Measurements from ENCODE around the gene GLOD4. TPM values are rescaled to one million over a fixed set of nuclear protein-coding genes. Genes with fewer than 3 reads are reported as not detected.
A peak's percentile ranks its signal among the peaks of the same experiment; 100 is the strongest.

The GLOD4 gene
- total RNA-seq, 4 donors from 2014 or later: 28.6 to 53.7 (median 37.0) TPM

DNA sequence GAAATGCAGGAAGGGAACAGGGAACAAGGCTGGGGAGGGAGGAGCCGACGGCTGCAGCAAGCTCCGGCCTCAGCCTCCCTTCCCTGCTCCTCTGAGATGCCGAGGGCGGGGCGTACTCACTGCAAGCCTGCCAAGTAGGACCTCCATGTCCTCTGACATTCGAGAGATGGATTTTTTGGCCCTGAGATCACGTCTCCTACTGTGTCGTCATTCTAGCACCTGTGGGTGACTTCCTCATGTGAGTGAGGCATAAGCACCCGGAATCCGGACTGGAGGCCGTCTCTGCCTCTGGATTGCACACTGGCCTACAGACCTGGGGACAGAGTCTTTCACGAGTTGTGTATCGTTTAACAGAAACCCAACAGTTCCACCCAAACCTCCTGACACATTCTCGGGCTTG lies 14.5 kb upstream of the GLOD4 start:
- TF ChIP-seq EP300 (IDR thresholded peaks at IDR 0.05) (no peak), POLR2A (IDR thresholded peaks at IDR 0.05) (no peak)
- TF ChIP-seq, protein P1, sequence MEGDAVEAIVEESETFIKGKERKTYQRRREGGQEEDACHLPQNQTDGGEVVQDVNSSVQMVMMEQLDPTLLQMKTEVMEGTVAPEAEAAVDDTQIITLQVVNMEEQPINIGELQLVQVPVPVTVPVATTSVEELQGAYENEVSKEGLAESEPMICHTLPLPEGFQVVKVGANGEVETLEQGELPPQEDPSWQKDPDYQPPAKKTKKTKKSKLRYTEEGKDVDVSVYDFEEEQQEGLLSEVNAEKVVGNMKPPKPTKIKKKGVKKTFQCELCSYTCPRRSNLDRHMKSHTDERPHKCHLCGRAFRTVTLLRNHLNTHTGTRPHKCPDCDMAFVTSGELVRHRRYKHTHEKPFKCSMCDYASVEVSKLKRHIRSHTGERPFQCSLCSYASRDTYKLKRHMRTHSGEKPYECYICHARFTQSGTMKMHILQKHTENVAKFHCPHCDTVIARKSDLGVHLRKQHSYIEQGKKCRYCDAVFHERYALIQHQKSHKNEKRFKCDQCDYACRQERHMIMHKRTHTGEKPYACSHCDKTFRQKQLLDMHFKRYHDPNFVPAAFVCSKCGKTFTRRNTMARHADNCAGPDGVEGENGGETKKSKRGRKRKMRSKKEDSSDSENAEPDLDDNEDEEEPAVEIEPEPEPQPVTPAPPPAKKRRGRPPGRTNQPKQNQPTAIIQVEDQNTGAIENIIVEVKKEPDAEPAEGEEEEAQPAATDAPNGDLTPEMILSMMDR (IDR thresholded peaks at IDR 0.05): no peak
- H3K4me1 ChIP-seq: peaks cover 0 to 18% (median 2%) of the 10 kb centered on the region in 4 donors
- H3K27ac ChIP-seq: peak overlapping the region in 1 of 4 donors; percentile 34
- H3K36me3 ChIP-seq: peaks cover 0 to 33% (median 0%) of the 10 kb centered on the region in 3 donors
- H3K9me3 ChIP-seq: no peaks in the 10 kb centered on the region
- WGBS, 2 donors: 82 to 90% methylated on average over 15 of the region's 15 CpGs
- no peak overlapping the region for H3K4me3 ChIP-seq
- no peak for DNase-seq (ENCODE audit: low spot score in 2 of 2)
- H3K27me3 ChIP-seq: no peaks in the 10 kb centered on the region

DNA sequence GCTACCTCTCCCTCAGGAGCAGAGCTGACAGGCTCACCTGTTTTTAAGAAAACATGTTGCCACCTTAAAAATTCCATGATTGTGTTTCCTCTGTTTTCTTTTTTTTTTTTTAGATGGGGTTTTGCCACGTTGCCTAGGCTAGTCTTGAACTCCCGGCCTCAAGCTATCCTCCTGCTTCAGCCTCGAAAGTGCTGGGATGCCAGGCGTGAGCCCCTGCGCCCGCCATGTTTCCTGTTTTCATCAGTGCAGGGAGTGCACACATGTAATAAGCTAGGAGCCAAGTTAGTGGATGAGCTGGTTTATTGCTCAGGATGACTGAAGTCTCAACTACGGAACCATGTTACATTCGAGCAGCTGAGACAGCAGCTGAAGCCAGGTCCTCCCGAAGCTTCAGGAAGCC lies 13.6 kb upstream of the GLOD4 start:
- Histone ChIP-seq H3K4me1 (peaks cover 0 to 18% (median 2%) of the 10 kb centered on the region in 4 donors), H3K9me3 (no peaks in the 10 kb centered on the region), H3K36me3 (peaks cover 0 to 38% (median 0%) of the 10 kb centered on the region in 3 donors), H3K4me3 (no peak overlapping the region), H3K27me3 (no peaks in the 10 kb centered on the region), H3K27ac (peak overlapping the region in 1 of 4 donors; percentile 74)
- TF ChIP-seq EP300 (IDR thresholded peaks at IDR 0.05): no peak
- TF ChIP-seq, protein P1 (IDR thresholded peaks at IDR 0.05): no peak
- TF ChIP-seq POLR2A (IDR thresholded peaks at IDR 0.05): no peak
- DNase-seq (ENCODE audit: low spot score in 2 of 2): no peak
- 70 to 80% methylated on average over 9 of the region's 9 CpGs for WGBS, 2 donors

DNA sequence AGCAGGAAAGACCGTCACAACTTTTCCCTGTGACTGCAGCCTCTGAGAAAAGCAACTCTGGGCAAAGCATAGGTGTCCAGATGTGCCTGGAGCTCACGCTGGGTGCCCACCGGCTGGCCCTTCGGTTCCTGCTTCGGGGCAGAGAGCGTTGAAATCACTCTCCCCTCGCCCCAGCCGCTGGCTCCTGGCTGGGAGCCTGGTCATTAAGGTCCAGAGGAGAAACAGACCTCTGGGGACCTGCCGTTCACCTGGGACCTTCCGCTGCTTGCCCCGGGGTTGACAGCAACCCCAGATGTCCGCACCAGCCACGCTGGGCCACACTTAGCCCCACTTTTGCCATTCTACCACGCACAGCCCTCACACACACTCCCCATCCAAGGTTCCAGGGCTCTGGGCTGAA lies 13.2 kb upstream of the GLOD4 start:
- Histone ChIP-seq H3K27me3 (no peaks in the 10 kb centered on the region), H3K9me3 (no peaks in the 10 kb centered on the region), H3K27ac (peak overlapping the region in 3 of 4 donors; percentile 2 to 74 (median 50)), H3K36me3 (peaks cover 0 to 35% (median 0%) of the 10 kb centered on the region in 3 donors), H3K4me3 (peak overlapping the region in 1 of 4 donors; percentile 28), H3K4me1 (peaks cover 0 to 18% (median 2%) of the 10 kb centered on the region in 4 donors)
- DNase-seq (ENCODE audit: low spot score in 2 of 2): no peak
- TF ChIP-seq POLR2A (IDR thresholded peaks at IDR 0.05) (no peak), EP300 (IDR thresholded peaks at IDR 0.05) (no peak)
- TF ChIP-seq, protein P1 (IDR thresholded peaks at IDR 0.05): no peak
- WGBS, 2 donors: 60 to 63% methylated on average over 12 to 14 of the region's 14 CpGs

DNA sequence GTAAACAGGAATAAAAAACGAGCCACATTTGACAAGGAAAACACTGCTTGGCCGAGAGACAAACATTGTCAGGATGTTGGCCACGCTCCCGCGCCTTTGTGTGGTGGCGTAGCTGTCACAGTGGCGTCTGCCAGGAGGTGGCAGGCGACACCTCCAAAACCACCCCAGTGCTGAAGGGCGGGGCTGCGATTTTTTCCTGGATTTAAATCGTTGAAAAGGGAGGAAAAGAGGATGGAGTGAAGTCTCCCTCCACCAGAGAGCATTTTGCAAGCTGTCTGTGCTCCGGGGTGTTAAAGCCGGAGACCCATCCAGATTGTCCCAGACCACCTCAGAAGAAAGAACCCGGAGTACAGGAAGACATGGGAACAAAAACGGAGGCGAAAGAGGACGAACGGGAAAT lies 12.8 kb upstream of the GLOD4 start:
- WGBS, 2 donors: 4 to 9% methylated on average over 18 of the region's 18 CpGs
- H3K4me3 ChIP-seq: peak overlapping the region in 1 of 4 donors; percentile 28
- H3K9me3 ChIP-seq: no peaks in the 10 kb centered on the region
- H3K4me1 ChIP-seq: peaks cover 0 to 18% (median 2%) of the 10 kb centered on the region in 4 donors
- peaks cover 0 to 37% (median under 1%) of the 10 kb centered on the region in 3 donors for H3K36me3 ChIP-seq
- H3K27ac ChIP-seq: peak overlapping the region in 3 of 4 donors; percentile 2 to 74 (median 68)
- peak; percentile 79 to 82 for DNase-seq (ENCODE audit: low spot score in 2 of 2)
- no peaks in the 10 kb centered on the region for H3K27me3 ChIP-seq
- TF ChIP-seq, protein P1 (IDR thresholded peaks at IDR 0.05): peak; percentile 77 to 94 (median 85)
- TF ChIP-seq POLR2A (IDR thresholded peaks at IDR 0.05) (no peak), EP300 (IDR thresholded peaks at IDR 0.05) (peak in 1 of 2 donors; percentile 72)

DNA sequence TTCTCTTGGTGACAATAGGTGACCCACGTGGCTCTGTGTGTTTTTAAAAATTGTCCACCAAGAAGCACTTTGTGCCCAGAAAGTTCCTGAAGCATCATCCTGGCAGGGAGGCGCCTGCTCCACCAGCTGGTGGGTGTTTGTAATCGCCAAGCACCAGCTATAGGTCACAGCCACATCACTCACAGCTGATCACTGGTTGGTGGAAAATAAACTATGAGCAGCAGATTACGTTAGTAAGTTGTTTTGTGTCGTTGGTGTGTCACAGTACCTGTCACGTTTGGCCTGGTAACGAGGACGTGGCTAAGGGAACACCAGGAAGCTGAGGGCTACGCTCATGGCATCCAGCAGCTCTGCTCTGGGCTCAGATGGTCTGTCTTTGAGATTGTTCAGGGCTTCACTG lies 10.2 kb upstream of the GLOD4 start:
- Histone ChIP-seq H3K4me3 (no peak overlapping the region), H3K9me3 (no peaks in the 10 kb centered on the region), H3K36me3 (peaks cover 0 to 63% (median 20%) of the 10 kb centered on the region in 3 donors), H3K27ac (no peak overlapping the region), H3K27me3 (no peaks in the 10 kb centered on the region), H3K4me1 (peaks cover 0 to 18% (median 2%) of the 10 kb centered on the region in 4 donors)
- TF ChIP-seq, protein P1 (IDR thresholded peaks at IDR 0.05): no peak
- TF ChIP-seq POLR2A (IDR thresholded peaks at IDR 0.05): no peak
- TF ChIP-seq EP300 (IDR thresholded peaks at IDR 0.05): no peak
- 78 to 83% methylated on average over 9 of the region's 9 CpGs for WGBS, 2 donors
- DNase-seq (ENCODE audit: low spot score in 2 of 2): no peak

Measured in tibial nerve (tissue), 4 donors.